ENCODE measurements around the gene TBC1D14. TPM values are rescaled to one million over a fixed set of nuclear protein-coding genes. Genes with fewer than 3 reads are reported as not detected.
A peak's percentile ranks its signal among the peaks of the same experiment; 100 is the strongest.
"Not testable (repeated sequence)": the region's sequence is repeated elsewhere in the genome, so short reads cannot be mapped to it uniquely, and the experiment has no call there.

Gene TBC1D14
- total and polyA plus RNA-seq, 3 donors from 2014 or later = 78.0 to 98.8 (median 87.6) TPM

DNA sequence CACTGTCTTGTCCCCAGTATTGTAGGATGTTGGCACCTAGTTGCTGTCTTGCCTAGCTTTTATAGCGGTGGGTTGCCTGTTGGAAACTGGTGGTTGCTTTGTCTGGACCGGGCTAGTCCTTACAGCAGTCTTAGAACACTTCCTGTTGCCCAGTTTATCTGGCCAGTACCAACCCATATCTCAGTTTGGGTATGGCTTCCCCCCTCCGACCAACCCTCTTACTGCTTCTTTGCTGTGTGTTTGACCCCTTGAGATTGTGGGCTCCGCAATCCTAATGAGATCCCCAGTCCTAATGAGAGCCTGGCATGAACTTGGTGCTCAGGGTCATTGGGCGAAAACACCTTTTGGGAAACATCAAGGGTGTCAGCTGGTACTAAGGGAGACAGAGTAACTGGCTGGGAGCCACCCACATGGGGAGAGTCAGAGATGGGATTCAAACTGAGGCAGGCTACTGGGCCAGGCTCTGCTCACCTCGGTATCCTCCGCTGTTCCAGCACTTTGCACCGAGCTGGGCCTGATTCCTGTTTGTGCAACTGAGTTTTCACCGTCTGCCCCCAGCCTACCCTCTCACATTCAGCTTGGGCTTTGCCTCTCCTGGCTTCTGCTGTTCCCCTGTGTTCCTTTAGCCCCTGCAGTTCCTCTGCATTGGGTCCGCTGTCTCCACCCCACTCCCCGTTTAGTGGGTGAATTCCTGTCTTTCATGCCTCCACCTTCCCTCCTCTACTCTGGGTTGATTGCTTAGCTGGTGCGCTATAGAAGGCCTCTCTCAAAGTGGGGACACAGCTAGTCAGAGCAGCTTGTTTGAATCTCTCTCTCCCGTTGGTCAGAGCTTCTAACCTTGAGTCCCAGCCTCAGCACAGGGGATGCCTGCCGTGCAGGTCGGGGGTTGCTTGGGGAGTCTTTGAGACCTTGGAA, 1.6 kb downstream of the TBC1D14 start:
- no peaks in the 10 kb centered on the region for H3K36me3 ChIP-seq (ENCODE audit: low read depth, missing control alignments)
- intact Hi-C loops (cut with DNase I; ENCODE audit: low total_unique reads) = no loop called here
- no peaks in the 10 kb centered on the region for H3K27me3 ChIP-seq
- peak overlapping the region; percentile 79 for H3K4me3 ChIP-seq
- no peak for DNase-seq
- no peak for TF ChIP-seq POLR2A (IDR thresholded peaks at IDR 0.05)
- TF ChIP-seq, protein P1, sequence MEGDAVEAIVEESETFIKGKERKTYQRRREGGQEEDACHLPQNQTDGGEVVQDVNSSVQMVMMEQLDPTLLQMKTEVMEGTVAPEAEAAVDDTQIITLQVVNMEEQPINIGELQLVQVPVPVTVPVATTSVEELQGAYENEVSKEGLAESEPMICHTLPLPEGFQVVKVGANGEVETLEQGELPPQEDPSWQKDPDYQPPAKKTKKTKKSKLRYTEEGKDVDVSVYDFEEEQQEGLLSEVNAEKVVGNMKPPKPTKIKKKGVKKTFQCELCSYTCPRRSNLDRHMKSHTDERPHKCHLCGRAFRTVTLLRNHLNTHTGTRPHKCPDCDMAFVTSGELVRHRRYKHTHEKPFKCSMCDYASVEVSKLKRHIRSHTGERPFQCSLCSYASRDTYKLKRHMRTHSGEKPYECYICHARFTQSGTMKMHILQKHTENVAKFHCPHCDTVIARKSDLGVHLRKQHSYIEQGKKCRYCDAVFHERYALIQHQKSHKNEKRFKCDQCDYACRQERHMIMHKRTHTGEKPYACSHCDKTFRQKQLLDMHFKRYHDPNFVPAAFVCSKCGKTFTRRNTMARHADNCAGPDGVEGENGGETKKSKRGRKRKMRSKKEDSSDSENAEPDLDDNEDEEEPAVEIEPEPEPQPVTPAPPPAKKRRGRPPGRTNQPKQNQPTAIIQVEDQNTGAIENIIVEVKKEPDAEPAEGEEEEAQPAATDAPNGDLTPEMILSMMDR (IDR thresholded peaks at IDR 0.05) = no peak
- H3K27ac ChIP-seq = peak overlapping the region in 1 of 2 donors; percentile 99
- no peaks in the 10 kb centered on the region for H3K9me3 ChIP-seq
- peaks cover 15% of the 10 kb centered on the region for H3K4me1 ChIP-seq
- 63 to 71% methylated on average over 15 of the region's 15 CpGs for WGBS, 2 donors

DNA sequence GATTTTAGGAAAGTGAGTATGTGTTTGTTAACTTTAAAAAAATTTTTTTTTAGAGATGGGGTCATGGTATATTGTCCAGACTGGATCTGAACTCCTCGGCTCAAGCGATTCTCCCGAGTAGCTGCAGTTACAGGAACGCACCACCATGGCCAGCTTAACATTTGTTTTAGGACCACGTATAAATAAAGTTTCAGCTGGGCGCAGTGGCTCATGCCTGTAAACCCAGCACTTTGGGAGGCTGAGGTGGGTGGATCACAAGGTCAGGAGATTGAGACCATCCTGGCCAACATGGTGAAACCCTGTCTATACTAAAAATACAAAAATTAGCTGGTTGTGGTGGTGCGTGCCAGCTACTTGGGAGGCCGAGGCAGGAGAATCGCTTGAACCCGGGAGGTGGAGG, 2.3 kb downstream of the TBC1D14 start:
- H3K9me3 ChIP-seq; intact Hi-C loops (cut with DNase I; ENCODE audit: low total_unique reads); H3K4me3 ChIP-seq; H3K27me3 ChIP-seq; H3K27ac ChIP-seq; DNase-seq; H3K36me3 ChIP-seq (ENCODE audit: low read depth, missing control alignments): not testable (repeated sequence)
- peaks cover 22% of the 10 kb centered on the region for H3K4me1 ChIP-seq
- WGBS, 2 donors = 81 to 84% methylated on average over 10 of the region's 10 CpGs

DNA sequence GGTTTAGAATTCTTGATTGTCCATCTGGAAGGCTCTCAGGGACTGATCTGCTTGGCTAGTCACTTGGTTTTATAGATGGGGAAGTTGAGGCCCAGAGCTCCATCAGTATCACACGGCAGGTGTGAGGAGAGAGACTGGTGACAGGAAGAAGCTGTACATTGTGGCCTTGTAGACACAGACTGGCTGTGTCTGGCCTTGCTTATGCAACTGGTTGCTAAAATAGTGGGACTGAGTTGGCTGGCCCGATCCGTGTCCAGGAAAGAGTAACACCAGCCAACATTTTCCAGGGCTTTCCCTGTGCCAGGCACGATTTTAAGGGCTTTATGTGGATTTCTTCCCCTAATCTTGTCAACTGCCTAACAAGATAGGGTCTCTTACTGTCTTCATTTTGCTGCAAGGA, 2.8 kb downstream of the TBC1D14 start:
- no peak overlapping the region for H3K27ac ChIP-seq
- no peaks in the 10 kb centered on the region for H3K36me3 ChIP-seq (ENCODE audit: low read depth, missing control alignments)
- H3K4me3 ChIP-seq = no peak overlapping the region
- no peak for TF ChIP-seq POLR2A (IDR thresholded peaks at IDR 0.05)
- TF ChIP-seq, protein P1 (IDR thresholded peaks at IDR 0.05) = no peak
- no peaks in the 10 kb centered on the region for H3K27me3 ChIP-seq
- DNase-seq = no peak
- peaks cover 27% of the 10 kb centered on the region for H3K4me1 ChIP-seq
- no peaks in the 10 kb centered on the region for H3K9me3 ChIP-seq
- 56 to 67% methylated on average over 4 of the region's 4 CpGs for WGBS, 2 donors
- intact Hi-C loops (cut with DNase I; ENCODE audit: low total_unique reads) = no loop called here

DNA sequence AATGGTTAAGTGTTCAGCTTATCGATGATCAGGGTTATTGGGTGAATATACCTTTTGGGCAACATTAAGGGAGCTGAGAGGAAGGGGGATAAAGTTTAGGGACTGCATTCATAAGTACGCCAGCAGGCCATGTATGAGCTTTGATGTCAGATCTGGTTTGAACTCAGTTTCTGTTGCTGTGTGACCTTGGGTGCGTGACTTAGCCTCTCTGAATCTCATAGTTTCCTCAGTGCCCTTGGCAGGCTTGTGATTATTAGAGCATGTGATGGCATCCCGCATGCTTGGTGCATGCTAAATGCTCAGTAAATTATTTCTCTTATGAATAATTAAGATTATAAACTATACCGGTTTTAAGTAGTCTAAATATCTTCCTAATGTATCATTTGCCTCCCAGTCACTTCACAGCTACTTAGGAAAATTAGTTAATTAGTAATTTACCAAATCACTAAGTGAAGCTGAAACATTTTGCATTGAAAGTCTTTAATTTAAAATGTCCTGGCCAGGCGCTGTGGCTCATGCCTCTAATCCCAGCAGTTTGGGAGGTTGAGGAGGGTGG, 3.8 kb downstream of the TBC1D14 start:
- intact Hi-C loops (cut with DNase I; ENCODE audit: low total_unique reads) = no loop called here
- no peak for DNase-seq
- no peak overlapping the region for H3K27ac ChIP-seq
- H3K9me3 ChIP-seq = no peaks in the 10 kb centered on the region
- 82 to 86% methylated on average over 6 of the region's 6 CpGs for WGBS, 2 donors
- TF ChIP-seq POLR2A (IDR thresholded peaks at IDR 0.05) = no peak
- TF ChIP-seq, protein P1 (IDR thresholded peaks at IDR 0.05) = no peak
- H3K4me1 ChIP-seq = peaks cover 31% of the 10 kb centered on the region
- H3K36me3 ChIP-seq (ENCODE audit: low read depth, missing control alignments) = no peaks in the 10 kb centered on the region
- no peak overlapping the region for H3K4me3 ChIP-seq
- H3K27me3 ChIP-seq = no peaks in the 10 kb centered on the region

DNA sequence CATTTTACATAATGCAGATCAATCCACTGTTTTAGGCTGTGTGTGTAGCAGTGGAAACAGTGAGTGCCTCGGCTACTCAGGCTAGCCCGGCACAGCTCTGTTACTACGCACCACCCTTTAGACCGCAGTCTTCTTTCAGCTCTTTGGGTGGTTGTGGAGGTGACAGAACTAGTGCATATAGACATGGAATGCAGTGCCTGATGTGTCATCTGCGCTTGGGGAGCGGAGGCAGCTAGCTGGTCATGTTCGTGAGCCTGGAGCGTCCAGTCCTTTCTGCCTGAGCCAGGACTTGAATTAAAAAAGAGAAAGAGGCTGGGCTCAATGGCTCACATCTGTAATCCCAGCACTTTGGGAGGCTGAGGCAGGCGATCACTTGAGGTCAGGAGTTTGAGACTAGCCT, 4.8 kb downstream of the TBC1D14 start:
- H3K27ac ChIP-seq = no peak overlapping the region
- WGBS, 2 donors = 81 to 89% methylated on average over 9 of the region's 9 CpGs
- intact Hi-C loops (cut with DNase I; ENCODE audit: low total_unique reads) = no loop called here
- H3K4me3 ChIP-seq = no peak overlapping the region
- no peak for DNase-seq
- no peaks in the 10 kb centered on the region for H3K9me3 ChIP-seq
- TF ChIP-seq POLR2A (IDR thresholded peaks at IDR 0.05) = no peak
- TF ChIP-seq, protein P1 (IDR thresholded peaks at IDR 0.05) = no peak
- no peaks in the 10 kb centered on the region for H3K27me3 ChIP-seq
- H3K36me3 ChIP-seq (ENCODE audit: low read depth, missing control alignments) = no peaks in the 10 kb centered on the region
- peaks cover 28% of the 10 kb centered on the region for H3K4me1 ChIP-seq

Measured in testis (tissue), 3 donors.